ENCODE results near the gene SCAF4.

DNA sequence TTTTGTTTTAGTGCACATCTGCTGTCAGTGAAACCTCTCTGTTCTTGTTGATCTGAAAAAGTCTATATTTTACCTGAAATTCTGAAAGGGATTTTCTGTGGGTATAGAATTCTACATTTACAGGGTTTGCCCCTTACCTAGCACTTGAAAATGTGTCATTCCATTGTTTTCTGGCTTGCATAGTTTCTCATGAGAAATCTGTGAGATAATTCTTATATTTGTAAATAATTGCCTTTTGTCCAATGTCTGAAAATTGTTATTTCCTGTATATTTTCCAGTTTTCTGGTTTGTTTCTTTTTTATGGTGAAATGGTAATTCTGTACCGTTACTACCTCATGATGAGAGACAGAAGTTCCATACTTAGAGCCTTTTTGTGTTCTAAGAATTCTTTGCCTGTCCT, 11.8 kb upstream of the SCAF4 start:
- TF ChIP-seq POLR2A (IDR thresholded peaks at IDR 0.05), result no peak
- TF ChIP-seq, protein P1, sequence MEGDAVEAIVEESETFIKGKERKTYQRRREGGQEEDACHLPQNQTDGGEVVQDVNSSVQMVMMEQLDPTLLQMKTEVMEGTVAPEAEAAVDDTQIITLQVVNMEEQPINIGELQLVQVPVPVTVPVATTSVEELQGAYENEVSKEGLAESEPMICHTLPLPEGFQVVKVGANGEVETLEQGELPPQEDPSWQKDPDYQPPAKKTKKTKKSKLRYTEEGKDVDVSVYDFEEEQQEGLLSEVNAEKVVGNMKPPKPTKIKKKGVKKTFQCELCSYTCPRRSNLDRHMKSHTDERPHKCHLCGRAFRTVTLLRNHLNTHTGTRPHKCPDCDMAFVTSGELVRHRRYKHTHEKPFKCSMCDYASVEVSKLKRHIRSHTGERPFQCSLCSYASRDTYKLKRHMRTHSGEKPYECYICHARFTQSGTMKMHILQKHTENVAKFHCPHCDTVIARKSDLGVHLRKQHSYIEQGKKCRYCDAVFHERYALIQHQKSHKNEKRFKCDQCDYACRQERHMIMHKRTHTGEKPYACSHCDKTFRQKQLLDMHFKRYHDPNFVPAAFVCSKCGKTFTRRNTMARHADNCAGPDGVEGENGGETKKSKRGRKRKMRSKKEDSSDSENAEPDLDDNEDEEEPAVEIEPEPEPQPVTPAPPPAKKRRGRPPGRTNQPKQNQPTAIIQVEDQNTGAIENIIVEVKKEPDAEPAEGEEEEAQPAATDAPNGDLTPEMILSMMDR (IDR thresholded peaks at IDR 0.05), result no peak
